GM12878 (cell line): Measurements from ENCODE around the gene MEIG1. TPM values are rescaled to one million over a fixed set of nuclear protein-coding genes. Genes with fewer than 3 reads are reported as not detected.

ENCODE experiments used
- ATF2 ChIP-seq: IDR thresholded peaks from 2 replicates; pipeline ENCODE4 v1.6.1; 2012; ENCODE audit warnings: low read length, inconsistent platforms
- CREB1 ChIP-seq: IDR thresholded peaks from 2 replicates; pipeline ENCODE4 v1.6.1; 2012; ENCODE audit warnings: low read depth, mild to moderate bottlenecking, inconsistent platforms
- FOS ChIP-seq: IDR thresholded peaks from 3 replicates; pipeline ENCODE4 v1.6.1; 2011; ENCODE audit warnings: borderline replicate concordance; ENCODE audit not compliant: insufficient read length; ENCODE audit errors: extremely low read depth
- IRF4 ChIP-seq: IDR thresholded peaks from 2 replicates; pipeline ENCODE4 v1.6.1; 2011; ENCODE audit warnings: low read depth, low read length
- IRF5 ChIP-seq: fragments of 450-650 bp; IDR thresholded peaks from 2 replicates; pipeline ENCODE4 v1.6.1; 2017; ENCODE audit warnings: borderline replicate concordance
- JUND ChIP-seq: IDR thresholded peaks from 2 replicates; pipeline ENCODE4 v1.6.1; 2012; ENCODE audit warnings: low read depth, mild to moderate bottlenecking, low read length, improper control_type of control experiment, moderate library complexity
- MEF2A ChIP-seq: IDR thresholded peaks from 2 replicates; pipeline ENCODE4 v1.6.1; 2011; ENCODE audit warnings: low read depth, mild to moderate bottlenecking, low read length, moderate library complexity; ENCODE audit not compliant: insufficient read depth
- MLLT1 ChIP-seq: fragments of 450-650 bp; IDR thresholded peaks from 2 replicates; pipeline ENCODE4 v1.6.1; 2016; ENCODE audit warnings: mild to moderate bottlenecking
- MTA2 ChIP-seq: fragments of 450-650 bp; IDR thresholded peaks from 2 replicates; pipeline ENCODE4 v1.6.1; 2016; ENCODE audit warnings: low read depth, mild to moderate bottlenecking, moderate library complexity
- MYB ChIP-seq: fragments of 150-350 bp; IDR thresholded peaks from 2 replicates; pipeline ENCODE4 v1.6.1; 2014; ENCODE audit warnings: mild to moderate bottlenecking, low read depth, low read length, borderline replicate concordance
- NBN ChIP-seq: fragments of 450-650 bp; IDR thresholded peaks from 2 replicates; pipeline ENCODE4 v1.6.1; 2016
- POLR2A ChIP-seq: IDR thresholded peaks from 2 replicates; pipeline ENCODE4 v1.6.1; 2011; ENCODE audit warnings: low read depth, mild to moderate bottlenecking, low read length
- POLR2AphosphoS2 ChIP-seq: IDR thresholded peaks from 2 replicates; pipeline ENCODE4 v1.6.1; 2011; ENCODE audit warnings: low read depth, mild to moderate bottlenecking, low read length, improper control_type of control experiment, moderate library complexity
- RAD21 ChIP-seq: IDR thresholded peaks from 2 replicates; pipeline ENCODE4 v1.6.1; 2011; ENCODE audit warnings: mild to moderate bottlenecking, low read depth, low read length, moderate library complexity; ENCODE audit not compliant: insufficient read depth
- RELA ChIP-seq: fragments of 450-650 bp; IDR thresholded peaks from 2 replicates; pipeline ENCODE4 v1.8.0; 2014; ENCODE audit warnings: borderline replicate concordance; ENCODE audit not compliant: partially characterized antibody
- SIX5 ChIP-seq: IDR thresholded peaks from 2 replicates; pipeline ENCODE4 v1.6.1; 2011; ENCODE audit warnings: mild to moderate bottlenecking, low read depth, low read length, moderate library complexity; ENCODE audit not compliant: severe bottlenecking
- SREBF1 ChIP-seq: IDR thresholded peaks from 2 replicates; pipeline ENCODE4 v1.6.1; 2012; ENCODE audit warnings: mild to moderate bottlenecking, low read length
- TARDBP ChIP-seq: IDR thresholded peaks from 2 replicates; pipeline ENCODE4 v1.6.1; 2016; ENCODE audit warnings: borderline replicate concordance
- USF2 ChIP-seq: IDR thresholded peaks from 2 replicates; pipeline ENCODE4 v1.6.1; 2011; ENCODE audit warnings: low read depth, low read length, improper control_type of control experiment, borderline replicate concordance
- YBX1 ChIP-seq: fragments of 450-650 bp; IDR thresholded peaks from 2 replicates; pipeline ENCODE4 v1.6.1; 2016; ENCODE audit warnings: antibody characterized with exemption
- ZNF274 ChIP-seq: IDR thresholded peaks from one replicate; pipeline ENCODE4 v1.8.0; 2011; ENCODE audit not compliant: insufficient read length, insufficient read depth
- polyA plus RNA-seq, 11 experiments: library from polyadenylated mRNA; depleted of rRNA in 4 of 11; unstranded in 6 of 11; stranded (reverse) in 5 of 11; fragments of >200 nt; fragmentation: Nextera tagmentation in 4 of 11; fragmentation: Illumina TruSeq in 1 of 11; extraction: Ambion mirVana in 4 of 11; extraction: Trizol in 1 of 11; gene quantifications; 1 replicate in 1 of 11; 2 replicates in 10 of 11; pipeline versions ENCODE4 v1.2.1 to v1.2.3, GENCODE V29; 2011 to 2016; ENCODE audit warnings: inconsistent platforms in 2 of 11, missing spikeins in 2 of 11, low read depth in 1 of 11
- total RNA-seq, 4 experiments: library from RNA; depleted of rRNA in 3 of 4; stranded (reverse); fragments of >200 nt in 3 of 4; fragmentation: Illumina TruSeq in 1 of 4; extraction: Trizol in 1 of 4; gene quantifications; 2 replicates each; pipeline versions ENCODE4 v1.2.1 to v1.2.3, GENCODE V29; 2013 to 2021

MEIG1 gene
- total and polyA plus RNA-seq, 10 of the 15 experiments (the other 5 are each of a cell fraction or from before 2014, with no cell fraction given), result 0.13 to 1.9 (median 0.80) TPM; not detected in 2

GRCh38 chr10:14926722-14927416, 32.3 kb upstream of the MEIG1 start (continued):
- TF ChIP-seq USF2 (no peak), RAD21 (no peak), POLR2AphosphoS2 (no peak), MEF2A (0 out of 2 replicates have a peak, but pooled peaks have one; percentile 36), RELA (no peak), SIX5 (no peak), YBX1 (no peak), JUND (no peak), FOS (no peak), ZNF274 (no peak), IRF5 (no peak), MLLT1 (peak; percentile 61; the same call in 1 of the 2 replicates), MTA2 (peak; percentile 89), SREBF1 (no peak), CREB1 (peak; percentile 55; the same call in 1 of the 2 replicates), MYB (no peak), ATF2 (peak; percentile 80), NBN (peak; percentile 82; the same call in 1 of the 2 replicates), IRF4 (0 out of 2 replicates have a peak, but pooled peaks have one; percentile 71), TARDBP (no peak), POLR2A (no peak)
